ENCODE data around the gene SLC15A4.

The SLC15A4 gene

GRCh38 chr12:128823916-128824839 is at the start of gene SLC15A4:
TSS of gene SLC15A4 (minus strand) at chr12:128823958. CDS start at chr12:128823943, 15 bp downstream.
- H3K4me1 ChIP-seq (ENCODE audit: insufficient read depth, low read length): peaks cover 43% of the 10 kb centered on the region
- H3K4me3 ChIP-seq (ENCODE audit: low read depth in 1 of 2, low read length in 2 of 2): peak within 1 kb of the TSS; percentile 92 to 93
- no peaks in the 10 kb centered on the region for H3K36me3 ChIP-seq (ENCODE audit: insufficient read depth, low read length)
- H3K27ac ChIP-seq (ENCODE audit: low read depth, low read length): peak within 1 kb of the TSS; percentile 93
- no peaks in the 10 kb centered on the region for H3K9me3 ChIP-seq (ENCODE audit: low read length)
- no peaks in the 10 kb centered on the region for H3K27me3 ChIP-seq (ENCODE audit: control insufficient read depth in 1 of 2, insufficient read depth in 2 of 2, low read length in 2 of 2)
- peak within 1 kb of the TSS; percentile 65 for H3K9ac ChIP-seq (ENCODE audit: low read length)

DNA sequence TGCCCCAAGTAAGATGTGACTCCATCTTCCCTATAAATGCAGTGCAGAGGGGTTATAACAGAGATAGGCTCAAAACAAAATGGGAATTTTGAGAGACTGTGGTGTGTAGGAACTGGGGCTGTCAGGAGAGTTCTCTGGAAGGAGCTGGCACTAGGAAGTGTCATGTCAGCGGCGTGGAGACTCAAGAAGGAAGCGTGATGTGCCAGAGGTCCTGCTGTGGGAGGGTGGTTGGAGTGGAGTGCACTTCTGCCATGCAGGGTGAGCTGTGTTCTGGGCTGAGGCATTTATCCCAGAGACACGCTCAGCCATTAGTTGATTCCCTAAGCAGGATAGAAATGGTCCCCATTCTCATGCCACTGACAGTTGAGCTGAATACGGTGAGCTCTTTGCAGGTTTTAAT is 48.5 kb upstream of the SLC15A4 start:
- no peak overlapping the region for H3K4me3 ChIP-seq (ENCODE audit: low read depth in 1 of 2, low read length in 2 of 2)
- H3K9me3 ChIP-seq (ENCODE audit: low read length): no peaks in the 10 kb centered on the region
- H3K9ac ChIP-seq (ENCODE audit: low read length): no peak overlapping the region
- H3K4me1 ChIP-seq (ENCODE audit: insufficient read depth, low read length): no peaks in the 10 kb centered on the region
- no peak overlapping the region for H3K27ac ChIP-seq (ENCODE audit: low read depth, low read length)
- no peaks in the 10 kb centered on the region for H3K36me3 ChIP-seq (ENCODE audit: insufficient read depth, low read length)
- H3K27me3 ChIP-seq (ENCODE audit: control insufficient read depth in 1 of 2, insufficient read depth in 2 of 2, low read length in 2 of 2): no peaks in the 10 kb centered on the region

GRCh38 chr12:128871516-128871892 is 47.7 kb upstream of the SLC15A4 start:
- no peaks in the 10 kb centered on the region for H3K27me3 ChIP-seq (ENCODE audit: control insufficient read depth in 1 of 2, insufficient read depth in 2 of 2, low read length in 2 of 2)

DNA sequence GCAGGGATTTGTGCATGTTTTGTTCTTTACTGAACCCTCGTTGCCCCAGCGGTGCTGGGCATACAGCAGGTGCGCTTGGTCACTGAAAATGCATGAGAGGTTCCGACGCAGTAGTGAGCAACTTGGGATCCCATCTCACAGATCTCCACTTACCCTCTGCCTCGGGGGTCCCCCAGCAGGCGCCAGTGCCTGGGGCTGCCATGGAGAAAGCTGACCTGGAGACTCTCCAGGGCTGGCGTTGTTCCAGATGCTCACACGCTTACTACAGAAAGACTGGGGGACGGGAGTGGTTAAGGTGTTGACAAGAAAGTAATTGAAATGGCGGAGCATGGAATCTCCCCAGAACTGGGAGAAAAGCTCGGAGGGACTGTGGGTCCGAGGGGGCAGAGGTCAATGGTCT is 43.7 kb upstream of the SLC15A4 start:
- Histone ChIP-seq H3K4me3 (ENCODE audit: low read depth in 1 of 2, low read length in 2 of 2) (no peak overlapping the region), H3K9me3 (ENCODE audit: low read length) (no peaks in the 10 kb centered on the region), H3K9ac (ENCODE audit: low read length) (no peak overlapping the region), H3K27ac (ENCODE audit: low read depth, low read length) (no peak overlapping the region), H3K36me3 (ENCODE audit: insufficient read depth, low read length) (no peaks in the 10 kb centered on the region), H3K27me3 (ENCODE audit: control insufficient read depth in 1 of 2, insufficient read depth in 2 of 2, low read length in 2 of 2) (no peaks in the 10 kb centered on the region), H3K4me1 (ENCODE audit: insufficient read depth, low read length) (no peaks in the 10 kb centered on the region)

More at GRCh38 chr12:128871516-128871892, 47.7 kb upstream of the SLC15A4 start:
- Histone ChIP-seq H3K4me3 (ENCODE audit: low read depth in 1 of 2, low read length in 2 of 2) (no peak overlapping the region), H3K27ac (ENCODE audit: low read depth, low read length) (no peak overlapping the region), H3K4me1 (ENCODE audit: insufficient read depth, low read length) (no peaks in the 10 kb centered on the region), H3K9me3 (ENCODE audit: low read length) (no peaks in the 10 kb centered on the region), H3K36me3 (ENCODE audit: insufficient read depth, low read length) (no peaks in the 10 kb centered on the region), H3K9ac (ENCODE audit: low read length) (no peak overlapping the region)

DNA sequence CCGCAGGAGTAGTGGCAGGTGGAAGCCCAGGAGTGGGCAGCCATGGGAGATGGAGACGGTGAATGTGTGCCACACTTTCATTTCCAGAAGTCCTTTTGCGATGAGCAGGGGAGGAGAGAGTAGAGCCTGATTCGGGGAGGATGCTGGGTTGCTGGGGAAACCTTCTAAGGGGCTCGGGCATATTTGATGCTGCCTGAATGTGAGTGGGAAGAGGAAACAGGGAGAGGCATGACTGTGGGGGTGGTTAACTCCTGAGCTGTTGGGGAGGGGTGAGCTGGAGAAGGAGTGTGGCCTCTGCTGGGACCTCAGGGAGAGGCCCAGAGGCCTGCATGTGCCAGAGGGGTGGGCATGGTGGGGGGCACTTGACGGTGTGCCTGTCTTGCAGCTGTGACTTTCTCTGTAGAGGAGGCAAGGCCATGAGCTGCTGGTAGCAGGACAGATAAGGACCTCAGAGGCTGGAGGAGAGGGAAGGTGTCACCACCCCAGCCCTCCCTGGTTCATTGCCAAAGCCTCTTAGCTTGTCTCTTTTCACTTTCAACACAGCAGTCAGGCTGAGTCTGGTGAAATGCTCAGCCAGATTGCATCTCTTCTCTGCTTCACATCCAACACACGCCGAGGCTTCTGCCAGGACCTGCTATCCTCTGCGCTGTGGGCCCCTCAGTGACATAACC is 40.9 kb upstream of the SLC15A4 start:
- H3K36me3 ChIP-seq (ENCODE audit: insufficient read depth, low read length): no peaks in the 10 kb centered on the region
- no peak overlapping the region for H3K27ac ChIP-seq (ENCODE audit: low read depth, low read length)
- H3K9me3 ChIP-seq (ENCODE audit: low read length): no peaks in the 10 kb centered on the region
- no peaks in the 10 kb centered on the region for H3K4me1 ChIP-seq (ENCODE audit: insufficient read depth, low read length)
- H3K27me3 ChIP-seq (ENCODE audit: control insufficient read depth in 1 of 2, insufficient read depth in 2 of 2, low read length in 2 of 2): no peaks in the 10 kb centered on the region
- H3K9ac ChIP-seq (ENCODE audit: low read length): no peak overlapping the region
- H3K4me3 ChIP-seq (ENCODE audit: low read depth in 1 of 2, low read length in 2 of 2): no peak overlapping the region

GRCh38 chr12:128863957-128864356 is 40.2 kb upstream of the SLC15A4 start:
- Histone ChIP-seq H3K27ac (ENCODE audit: low read depth, low read length) (no peak overlapping the region), H3K4me3 (ENCODE audit: low read depth in 1 of 2, low read length in 2 of 2) (no peak overlapping the region), H3K27me3 (ENCODE audit: control insufficient read depth in 1 of 2, insufficient read depth in 2 of 2, low read length in 2 of 2) (no peaks in the 10 kb centered on the region), H3K4me1 (ENCODE audit: insufficient read depth, low read length) (no peaks in the 10 kb centered on the region), H3K9ac (ENCODE audit: low read length) (no peak overlapping the region), H3K9me3 (ENCODE audit: low read length) (no peaks in the 10 kb centered on the region), H3K36me3 (ENCODE audit: insufficient read depth, low read length) (no peaks in the 10 kb centered on the region)

DNA sequence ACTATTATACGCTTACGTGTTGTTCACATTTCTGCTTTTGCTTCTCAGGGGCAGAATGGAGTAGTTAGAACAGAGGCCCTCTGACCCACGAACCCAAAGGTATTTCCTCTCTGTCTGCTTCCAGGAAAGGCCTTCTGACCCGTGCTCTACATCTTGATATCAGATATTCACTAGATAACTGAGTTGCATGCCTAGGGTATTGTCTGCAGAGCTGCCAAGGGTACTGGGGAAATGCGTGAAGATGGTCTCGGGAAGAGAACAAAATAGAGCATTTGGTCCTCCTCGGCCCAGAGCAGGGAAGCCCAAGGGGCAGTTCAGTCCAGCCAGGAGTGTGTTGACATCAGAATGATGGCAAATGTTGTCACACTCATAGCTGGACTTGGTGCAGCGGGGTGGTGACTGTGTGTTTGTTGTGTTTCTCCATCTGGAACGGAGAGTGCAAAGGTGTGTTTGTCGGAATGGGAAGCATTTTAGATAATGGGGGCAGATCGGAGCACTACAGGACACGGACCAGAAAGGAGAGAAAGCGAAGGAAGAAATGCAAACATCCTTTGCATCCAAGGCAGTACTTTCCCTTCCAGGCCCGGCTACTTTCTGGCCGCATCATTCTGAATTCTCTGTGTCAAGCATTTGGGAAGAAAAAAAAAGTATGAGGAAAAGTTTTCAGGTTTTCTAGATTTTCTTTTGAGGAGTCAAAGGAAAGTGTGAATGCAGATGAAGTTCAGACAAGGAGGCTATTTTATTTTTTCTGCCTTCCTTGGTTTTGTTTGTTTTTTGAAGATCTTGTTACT is 37.7 kb upstream of the SLC15A4 start:
- H3K27me3 ChIP-seq (ENCODE audit: control insufficient read depth in 1 of 2, insufficient read depth in 2 of 2, low read length in 2 of 2): no peaks in the 10 kb centered on the region
- no peaks in the 10 kb centered on the region for H3K36me3 ChIP-seq (ENCODE audit: insufficient read depth, low read length)
- no peak overlapping the region for H3K9ac ChIP-seq (ENCODE audit: low read length)
- no peaks in the 10 kb centered on the region for H3K9me3 ChIP-seq (ENCODE audit: low read length)
- no peak overlapping the region for H3K4me3 ChIP-seq (ENCODE audit: low read depth in 1 of 2, low read length in 2 of 2)
- H3K27ac ChIP-seq (ENCODE audit: low read depth, low read length): no peak overlapping the region
- H3K4me1 ChIP-seq (ENCODE audit: insufficient read depth, low read length): no peaks in the 10 kb centered on the region

GRCh38 chr12:128859311-128859710 is 35.6 kb upstream of the SLC15A4 start:
- no peaks in the 10 kb centered on the region for H3K9me3 ChIP-seq (ENCODE audit: low read length)
- no peaks in the 10 kb centered on the region for H3K36me3 ChIP-seq (ENCODE audit: insufficient read depth, low read length)
- H3K4me1 ChIP-seq (ENCODE audit: insufficient read depth, low read length): no peaks in the 10 kb centered on the region
- H3K27me3 ChIP-seq (ENCODE audit: control insufficient read depth in 1 of 2, insufficient read depth in 2 of 2, low read length in 2 of 2): peaks cover 0 to 2% of the 10 kb centered on the region in 2 donors
- H3K9ac ChIP-seq (ENCODE audit: low read length): no peak overlapping the region
- H3K4me3 ChIP-seq (ENCODE audit: low read depth in 1 of 2, low read length in 2 of 2): no peak overlapping the region
- no peak overlapping the region for H3K27ac ChIP-seq (ENCODE audit: low read depth, low read length)

DNA sequence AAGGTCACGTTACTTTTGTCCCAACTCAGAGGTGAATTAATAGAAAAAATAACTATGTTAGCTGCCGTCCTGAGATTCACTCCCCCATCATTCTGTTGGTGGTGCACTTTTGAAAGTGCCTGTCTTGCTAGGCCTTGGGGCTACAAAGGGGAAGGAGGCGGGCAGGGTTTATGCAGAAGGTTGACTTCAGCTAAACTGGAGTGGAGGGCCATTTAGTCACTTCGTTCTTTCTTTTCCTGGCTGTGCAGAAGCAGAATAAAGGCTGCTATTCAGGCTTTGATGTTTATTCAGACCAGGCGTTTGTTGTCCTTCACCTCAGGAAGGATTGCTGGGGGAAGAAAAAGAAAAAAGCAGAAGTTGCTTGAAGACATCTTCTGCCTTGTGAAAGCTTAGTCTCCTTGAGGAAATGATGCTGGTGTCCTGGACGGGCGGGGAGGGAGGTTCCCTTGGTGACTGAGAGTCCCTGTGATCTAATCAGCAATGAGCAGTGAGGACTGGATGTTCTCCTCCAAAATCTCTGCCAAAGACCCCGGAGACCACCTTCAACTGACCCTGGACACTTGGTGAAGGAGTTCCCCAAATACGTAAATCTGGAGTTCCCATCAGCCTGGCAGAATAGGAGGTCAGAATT is 33.5 kb upstream of the SLC15A4 start:
- Histone ChIP-seq H3K9me3 (ENCODE audit: low read length) (no peaks in the 10 kb centered on the region), H3K36me3 (ENCODE audit: insufficient read depth, low read length) (no peaks in the 10 kb centered on the region), H3K9ac (ENCODE audit: low read length) (no peak overlapping the region), H3K4me1 (ENCODE audit: insufficient read depth, low read length) (no peaks in the 10 kb centered on the region), H3K4me3 (ENCODE audit: low read depth in 1 of 2, low read length in 2 of 2) (no peak overlapping the region), H3K27ac (ENCODE audit: low read depth, low read length) (no peak overlapping the region), H3K27me3 (ENCODE audit: control insufficient read depth in 1 of 2, insufficient read depth in 2 of 2, low read length in 2 of 2) (peaks cover 0 to 9% of the 10 kb centered on the region in 2 donors)

GRCh38 chr12:128856791-128857078 is 33.0 kb upstream of the SLC15A4 start:
- no peaks in the 10 kb centered on the region for H3K36me3 ChIP-seq (ENCODE audit: insufficient read depth, low read length)

More at GRCh38 chr12:128856791-128857078, 33.0 kb upstream of the SLC15A4 start:
- Histone ChIP-seq H3K27ac (ENCODE audit: low read depth, low read length) (no peak overlapping the region), H3K9me3 (ENCODE audit: low read length) (no peaks in the 10 kb centered on the region), H3K4me1 (ENCODE audit: insufficient read depth, low read length) (no peaks in the 10 kb centered on the region), H3K27me3 (ENCODE audit: control insufficient read depth in 1 of 2, insufficient read depth in 2 of 2, low read length in 2 of 2) (peaks cover 0 to 9% of the 10 kb centered on the region in 2 donors), H3K4me3 (ENCODE audit: low read depth in 1 of 2, low read length in 2 of 2) (no peak overlapping the region), H3K9ac (ENCODE audit: low read length) (no peak overlapping the region)
